K562 (cell line): ENCODE measurements around the gene ZFP92. TPM values are rescaled to one million over a fixed set of nuclear protein-coding genes. Genes with fewer than 3 reads are reported as not detected.

Source experiments
- ATAC-seq: fragments of 200-7000 bp; cut with Tn5 transposase; 3 replicates; pipeline ENCODE4 v1.9.1; 2020; ENCODE audit warnings: moderate library complexity
- BruUV-seq: library from RNA; stranded (reverse); fragments of 400-500 nt; replicated peaks from 2 replicates; lab custom pipeline; 2021; lab: Mats Ljungman, UMichigan
- CTCF ChIA-PET: fragments of 300-600 bp; formaldehyde crosslinking; extraction: SDS; loops from one replicate; lab custom pipeline; 2021; ENCODE audit warnings: low intra/inter-chr PET ratio; lab: Yijun Ruan, JAX
- POLR2A ChIA-PET: fragments of 300-600, 350-650 bp; sonication (Branson Sonifier 250); formaldehyde crosslinking; extraction: SDS; loops from one replicate; lab custom pipeline; 2021; ENCODE audit warnings: antibody characterized with exemption, inconsistent platforms; lab: Yijun Ruan, JAX
- DNase-seq, 4 experiments: peaks; one replicate each; pipeline versions ENCODE4 v3.0.0 to v3.0.0-alpha.2; 2011 to 2018; ENCODE audit warnings: low spot score in 3 of 4, mixed read lengths in 3 of 4; ENCODE audit errors: extremely low read depth in 1 of 4
- FAIRE-seq: peaks from 2 replicates; lab custom pipeline; 2011; peaks lifted over from hg19 to GRCh38; lab: Jason Lieb, UNC
- H2AFZ ChIP-seq: 2 replicates; pipeline ENCODE4 v1.6.0; 2011; ENCODE audit warnings: low read depth, low read length, control low read depth, inconsistent platforms
- H3K27ac ChIP-seq: fragments of 200-600 bp; 3 replicates; pipeline ENCODE4 v1.8.0; 2011; ENCODE audit warnings: low read depth, mild to moderate bottlenecking, control low read depth, inconsistent platforms, low read length, moderate library complexity, mixed read lengths; ENCODE audit errors: extremely low read depth
- H3K27me3 ChIP-seq, 2 experiments: fragments of 300-600 bp in 1 of 2; 2 replicates in 1 of 2; 3 replicates in 1 of 2; pipeline versions ENCODE4 v1.6.0 to v1.8.0; 2011; ENCODE audit warnings: inconsistent platforms in 2 of 2, low read length in 2 of 2, mild to moderate bottlenecking in 1 of 2, mixed read lengths in 1 of 2, moderate library complexity in 1 of 2; ENCODE audit not compliant: control insufficient read depth in 2 of 2, insufficient read depth in 2 of 2
- H3K36me3 ChIP-seq: fragments of 300-600 bp; 3 replicates; pipeline ENCODE4 v1.8.0; 2011; ENCODE audit warnings: mild to moderate bottlenecking, low read length, inconsistent platforms; ENCODE audit not compliant: control insufficient read depth, insufficient read depth
- H3K4me1 ChIP-seq, 2 experiments: fragments of 200-600 bp in 1 of 2; replicated peaks in 1 of 2; 2 replicates in 1 of 2; 3 replicates in 1 of 2; pipeline versions ENCODE4 v1.5.1 to v1.8.0; 2011; ENCODE audit warnings: inconsistent platforms in 2 of 2, low read length in 2 of 2, mild to moderate bottlenecking in 1 of 2, mixed read lengths in 1 of 2, moderate library complexity in 1 of 2; ENCODE audit not compliant: control insufficient read depth in 2 of 2, insufficient read depth in 2 of 2
- H3K4me2 ChIP-seq: 2 replicates; pipeline ENCODE4 v1.6.1; 2011; ENCODE audit warnings: low read length, control low read depth, inconsistent platforms, mixed read lengths; ENCODE audit not compliant: insufficient read depth
- H3K4me3 ChIP-seq: fragments of 200-600 bp; sonication (generic), shearing (Covaris generic); 2 replicates; pipeline ENCODE4 v1.5.1; 2016; ENCODE audit warnings: control low read depth, inconsistent platforms
- H3K79me2 ChIP-seq: fragments of 200-600 bp; 3 replicates; pipeline ENCODE4 v1.8.0; 2011; ENCODE audit warnings: low read length, inconsistent platforms; ENCODE audit not compliant: control insufficient read depth, insufficient read depth
- H3K9ac ChIP-seq, 2 experiments: 2 replicates each; pipeline versions ENCODE4 v1.6.0 to v1.6.1; 2011; ENCODE audit warnings: low read depth in 2 of 2, low read length in 2 of 2, control low read depth in 1 of 2, inconsistent platforms in 1 of 2, mild to moderate bottlenecking in 1 of 2, mixed read lengths in 1 of 2; ENCODE audit not compliant: insufficient read depth in 1 of 2
- H3K9me1 ChIP-seq: one replicate; pipeline ENCODE4 v1.6.0; 2011; ENCODE audit warnings: inconsistent platforms, mild to moderate bottlenecking, low read length, moderate library complexity; ENCODE audit not compliant: control insufficient read depth, insufficient read depth
- H3K9me3 ChIP-seq: replicated peaks from 2 replicates; pipeline ENCODE4 v1.5.1; 2011; ENCODE audit warnings: low read depth, low read length, inconsistent platforms; ENCODE audit not compliant: control insufficient read depth, insufficient read depth
- H4K20me1 ChIP-seq: replicated peaks from 2 replicates; pipeline ENCODE4 v1.6.1; 2011; ENCODE audit warnings: low read length, inconsistent platforms, mixed read lengths; ENCODE audit not compliant: control insufficient read depth, insufficient read depth
- BHLHE40 ChIP-seq: IDR thresholded peaks from 2 replicates; pipeline ENCODE4 v1.6.1; 2011; ENCODE audit warnings: low read length, improper control_type of control experiment
- FIP1L1 ChIP-seq: fragments of 200-400 bp; formaldehyde crosslinking; IDR thresholded peaks from 2 replicates; pipeline ENCODE4 v1.6.1; 2018; ENCODE audit warnings: mild to moderate bottlenecking, low read depth, low read length; ENCODE audit not compliant: poor library complexity, severe bottlenecking
- MAX ChIP-seq: sonication (generic); formaldehyde crosslinking; IDR thresholded peaks from 2 replicates; pipeline ENCODE4 v1.9.0; 2022; ENCODE audit warnings: mild to moderate bottlenecking, missing genetic modification reagents
- NR0B1 ChIP-seq: fragments of 450-650 bp; IDR thresholded peaks from one replicate; pipeline ENCODE4 v1.6.1; 2018; ENCODE audit warnings: mild to moderate bottlenecking, moderate library complexity; ENCODE audit not compliant: partially characterized antibody
- PRMT5 ChIP-seq: sonication (generic); formaldehyde crosslinking; IDR thresholded peaks from 2 replicates; pipeline ENCODE4 v1.5.0; 2020; ENCODE audit warnings: missing genetic modification reagents
- SRSF1 ChIP-seq: fragments of 200-400 bp; formaldehyde crosslinking; IDR thresholded peaks from 2 replicates; pipeline ENCODE4 v1.6.1; 2017; ENCODE audit warnings: mild to moderate bottlenecking, low read depth, low read length, moderate library complexity
- TEAD2 ChIP-seq: fragments of 450-650 bp; IDR thresholded peaks from 2 replicates; pipeline ENCODE4 v1.6.1; 2016; ENCODE audit warnings: missing genetic modification characterization, control low read depth, missing compliant biosample characterization
- TRIM25 ChIP-seq: fragments of 450-650 bp; IDR thresholded peaks from 2 replicates; pipeline ENCODE4 v1.7.0; 2016; ENCODE audit warnings: borderline replicate concordance
- ZKSCAN3 ChIP-seq: fragments of 250-450 bp; sonication (Bioruptor Pico); IDR thresholded peaks from 2 replicates; pipeline ENCODE4 v1.4.0; 2020
- ZNF316 ChIP-seq: fragments of 450-650 bp; IDR thresholded peaks from 2 replicates; pipeline ENCODE4 v1.6.1; 2016
- ZNF551 ChIP-seq: fragments of 250-450 bp; sonication (Bioruptor Pico); IDR thresholded peaks from 2 replicates; pipeline ENCODE4 v1.5.0; 2021; ENCODE audit warnings: mild to moderate bottlenecking, moderate library complexity
- WGBS: fragments of 100-300 bp; shearing (Covaris generic); methylation state at CpG from one replicate; pipeline ENCODE4 v1.1.6; 2016; ENCODE audit warnings: low coverage, mixed read lengths; ENCODE audit not compliant: insufficient coverage; ENCODE audit errors: missing lambda C conversion rate; 5-methylcytosine and 5-hydroxymethylcytosine counted together
- in situ Hi-C: fragments of 300-500 bp; cut with MboI; formaldehyde crosslinking; loops from 4 replicates; pipeline ENCODE4 v1.15.0; 2018; ENCODE audit warnings: inconsistent platforms, mixed read lengths
- intact Hi-C: fragments of 100-400 bp; cut with micrococcal nuclease; formaldehyde crosslinking; loops from 2 replicates; pipeline ENCODE4 v1.14.2; 2022
- polyA plus RNA-seq, 8 experiments: library from polyadenylated mRNA; depleted of rRNA in 4 of 8; stranded (reverse) in 5 of 8; unstranded in 3 of 8; fragments of >200 nt; fragmentation: Nextera tagmentation in 2 of 8; fragmentation: Illumina TruSeq in 1 of 8; extraction: Ambion mirVana in 2 of 8; extraction: Trizol in 1 of 8; gene quantifications; 2 replicates each; pipeline versions ENCODE4 v1.2.1 to v1.2.3, GENCODE V29; 2011 to 2014; ENCODE audit warnings: inconsistent platforms in 1 of 8, missing spikeins in 1 of 8
- total RNA-seq, 7 experiments: library from RNA; depleted of rRNA in 6 of 7; stranded (reverse); fragments of >200 nt in 6 of 7; fragmentation: Illumina TruSeq in 2 of 7; extraction: Trizol in 2 of 7; gene quantifications; 2 replicates each; pipeline versions ENCODE4 v1.2.1 to v1.2.3, GENCODE V29; 2011 to 2021; ENCODE audit warnings: low replicate concordance in 1 of 7
- TF ChIP-seq, protein P1 (sequence below), 3 experiments: fragments of 200-800 bp in 1 of 3; fragments of 250-450 bp in 1 of 3; fragments of 450-650 bp in 1 of 3; sonication (Bioruptor Pico) in 1 of 3; sonication (Bioruptor generic) in 1 of 3; formaldehyde crosslinking in 1 of 3; IDR thresholded peaks; 2 replicates each; pipeline versions ENCODE4 v1.6.1 to v1.8.0; 2016 to 2022; ENCODE audit warnings: mild to moderate bottlenecking in 2 of 3, missing genetic modification characterization in 2 of 3, missing compliant biosample characterization in 1 of 3, moderate library complexity in 1 of 3
- TF ChIP-seq, protein P2 (sequence below): fragments of 250-450 bp; sonication (Bioruptor Pico); IDR thresholded peaks from 2 replicates; pipeline ENCODE4 v1.8.0; 2021; ENCODE audit warnings: mild to moderate bottlenecking, moderate library complexity

Gene ZFP92
- total and polyA plus RNA-seq, 9 of the 15 experiments (the other 6 are each of a cell fraction or from before 2014, with no cell fraction given), result 0.32 to 3.3 (median 1.8) TPM

DNA sequence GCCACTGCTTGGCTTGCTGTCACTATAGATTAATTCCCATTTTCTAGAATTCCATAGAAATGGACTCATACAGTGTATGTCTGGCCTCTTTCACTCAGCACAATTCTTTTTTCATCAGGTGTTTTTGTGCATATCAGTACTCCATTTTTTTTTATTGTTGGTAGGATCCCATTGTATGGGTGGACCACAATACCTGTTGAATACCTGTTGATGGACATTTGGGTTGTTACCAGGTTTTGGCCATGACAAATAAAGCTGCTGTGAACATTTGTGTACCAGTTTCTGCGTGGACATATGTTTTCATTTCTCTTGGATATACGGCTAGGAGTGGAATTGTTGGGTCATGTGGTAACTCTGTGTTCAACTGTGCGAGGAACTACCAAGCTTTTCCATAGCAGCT, 14.9 kb downstream of the ZFP92 start:
- H3K9ac ChIP-seq, result no peak overlapping the region
- ATAC-seq (no peak), DNase-seq (no peak), FAIRE-seq (no peak)
- no peaks in the 10 kb centered on the region; the same call in 1 of the 2 replicates for H3K9me3 ChIP-seq
- no peak overlapping the region for H2AFZ ChIP-seq
- 51% methylated on average over 3 of the region's 3 CpGs for WGBS
- ChIA-PET POLR2A (no interaction called here), CTCF (no interaction called here)
- H3K36me3 ChIP-seq, result peaks cover 6% of the 10 kb centered on the region; the same call in 1 of the 3 replicates
- in situ Hi-C loops, result no loop called here
- BruUV-seq, result no TSS peak
- H3K4me2 ChIP-seq, result no peak overlapping the region
- no peaks in the 10 kb centered on the region for H3K79me2 ChIP-seq
- H4K20me1 ChIP-seq, result no peaks in the 10 kb centered on the region
- intact Hi-C loops, result no loop called here
- H3K4me1 ChIP-seq, result no peaks in the 10 kb centered on the region
- no peaks in the 10 kb centered on the region; a peak in 1 of 5 replicates for H3K27me3 ChIP-seq
- H3K9me1 ChIP-seq, result no peaks in the 10 kb centered on the region
- no peak overlapping the region for H3K4me3 ChIP-seq
- no peak overlapping the region for H3K27ac ChIP-seq
- TF ChIP-seq ZNF551 (CRISPR knock-in tag), result no peak
- no peak for TF ChIP-seq ZNF316
- TF ChIP-seq TRIM25, result no peak
- TF ChIP-seq BHLHE40, result no peak
- no peak for TF ChIP-seq SRSF1
- no peak for TF ChIP-seq FIP1L1
- no peak for TF ChIP-seq ZKSCAN3 (CRISPR knock-in tag)
- TF ChIP-seq, protein P1, sequence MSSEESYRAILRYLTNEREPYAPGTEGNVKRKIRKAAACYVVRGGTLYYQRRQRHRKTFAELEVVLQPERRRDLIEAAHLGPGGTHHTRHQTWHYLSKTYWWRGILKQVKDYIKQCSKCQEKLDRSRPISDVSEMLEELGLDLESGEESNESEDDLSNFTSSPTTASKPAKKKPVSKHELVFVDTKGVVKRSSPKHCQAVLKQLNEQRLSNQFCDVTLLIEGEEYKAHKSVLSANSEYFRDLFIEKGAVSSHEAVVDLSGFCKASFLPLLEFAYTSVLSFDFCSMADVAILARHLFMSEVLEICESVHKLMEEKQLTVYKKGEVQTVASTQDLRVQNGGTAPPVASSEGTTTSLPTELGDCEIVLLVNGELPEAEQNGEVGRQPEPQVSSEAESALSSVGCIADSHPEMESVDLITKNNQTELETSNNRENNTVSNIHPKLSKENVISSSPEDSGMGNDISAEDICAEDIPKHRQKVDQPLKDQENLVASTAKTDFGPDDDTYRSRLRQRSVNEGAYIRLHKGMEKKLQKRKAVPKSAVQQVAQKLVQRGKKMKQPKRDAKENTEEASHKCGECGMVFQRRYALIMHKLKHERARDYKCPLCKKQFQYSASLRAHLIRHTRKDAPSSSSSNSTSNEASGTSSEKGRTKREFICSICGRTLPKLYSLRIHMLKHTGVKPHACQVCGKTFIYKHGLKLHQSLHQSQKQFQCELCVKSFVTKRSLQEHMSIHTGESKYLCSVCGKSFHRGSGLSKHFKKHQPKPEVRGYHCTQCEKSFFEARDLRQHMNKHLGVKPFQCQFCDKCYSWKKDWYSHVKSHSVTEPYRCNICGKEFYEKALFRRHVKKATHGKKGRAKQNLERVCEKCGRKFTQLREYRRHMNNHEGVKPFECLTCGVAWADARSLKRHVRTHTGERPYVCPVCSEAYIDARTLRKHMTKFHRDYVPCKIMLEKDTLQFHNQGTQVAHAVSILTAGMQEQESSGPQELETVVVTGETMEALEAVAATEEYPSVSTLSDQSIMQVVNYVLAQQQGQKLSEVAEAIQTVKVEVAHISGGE (CRISPR knock-in tag; IDR thresholded peaks at IDR 0.05), result no peak
- TF ChIP-seq MAX (CRISPR knock-in tag), result no peak
- TF ChIP-seq TEAD2 (tag), result no peak
- TF ChIP-seq, protein P2, sequence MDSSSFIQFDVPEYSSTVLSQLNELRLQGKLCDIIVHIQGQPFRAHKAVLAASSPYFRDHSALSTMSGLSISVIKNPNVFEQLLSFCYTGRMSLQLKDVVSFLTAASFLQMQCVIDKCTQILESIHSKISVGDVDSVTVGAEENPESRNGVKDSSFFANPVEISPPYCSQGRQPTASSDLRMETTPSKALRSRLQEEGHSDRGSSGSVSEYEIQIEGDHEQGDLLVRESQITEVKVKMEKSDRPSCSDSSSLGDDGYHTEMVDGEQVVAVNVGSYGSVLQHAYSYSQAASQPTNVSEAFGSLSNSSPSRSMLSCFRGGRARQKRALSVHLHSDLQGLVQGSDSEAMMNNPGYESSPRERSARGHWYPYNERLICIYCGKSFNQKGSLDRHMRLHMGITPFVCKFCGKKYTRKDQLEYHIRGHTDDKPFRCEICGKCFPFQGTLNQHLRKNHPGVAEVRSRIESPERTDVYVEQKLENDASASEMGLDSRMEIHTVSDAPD, result no peak
- no peak for TF ChIP-seq PRMT5 (CRISPR knock-in tag)
- TF ChIP-seq NR0B1, result no peak
